GM18909 (cell line): ENCODE data around the gene SMOC1.

Experiments
- ATAC-seq: cut with Tn5 transposase; IDR thresholded peaks from one replicate; pipeline ENCODE4 v1.9.1; 2021; ENCODE audit warnings: mild to moderate bottlenecking; ENCODE audit not compliant: unreplicated experiment, poor library complexity

The SMOC1 gene

GRCh38 chr14:69968681-69969080 is 89.5 kb downstream of the SMOC1 start:
- no peak for ATAC-seq

GRCh38 chr14:69972755-69973154 is 93.5 kb downstream of the SMOC1 start:
- no peak for ATAC-seq

GRCh38 chr14:69973846-69974245 is 94.6 kb downstream of the SMOC1 start:
- ATAC-seq = no peak

GRCh38 chr14:69979882-69980281 is 100.7 kb downstream of the SMOC1 start:
- no peak for ATAC-seq

GRCh38 chr14:69980457-69981425 is 101.5 kb downstream of the SMOC1 start:
- no peak for ATAC-seq

GRCh38 chr14:69982220-69982839 is 103.1 kb downstream of the SMOC1 start:
- ATAC-seq = no peak

GRCh38 chr14:69982886-69983285 is 103.7 kb downstream of the SMOC1 start:
- ATAC-seq = no peak

GRCh38 chr14:69983317-69983716 is 104.1 kb downstream of the SMOC1 start:
- no peak for ATAC-seq

- no peak for ATAC-seq
Measured at GRCh38 chr14:69985463-69985862, 106.2 kb downstream of the SMOC1 start.

DNA sequence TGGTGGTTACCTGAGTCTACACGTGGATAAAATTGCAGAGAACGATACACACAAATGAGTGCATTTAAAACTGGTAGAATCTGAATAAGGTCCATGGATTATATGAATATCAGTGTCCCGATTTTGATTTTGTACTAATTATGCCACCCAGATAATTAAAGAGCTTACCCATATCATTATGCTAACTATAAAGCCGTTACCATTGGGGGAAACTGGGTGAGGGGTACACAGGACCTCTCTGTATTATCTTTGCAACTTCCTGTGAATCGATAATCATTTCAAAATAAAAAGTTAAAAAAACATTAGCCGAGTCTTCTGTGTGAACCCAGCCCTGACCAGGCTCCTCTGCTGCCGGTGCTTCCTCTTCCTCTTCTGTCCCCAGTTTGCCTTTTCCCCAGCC is 107.1 kb downstream of the SMOC1 start:
- ATAC-seq = no peak

- no peak for ATAC-seq
Measured at GRCh38 chr14:69987406-69988121, 108.3 kb downstream of the SMOC1 start.

DNA sequence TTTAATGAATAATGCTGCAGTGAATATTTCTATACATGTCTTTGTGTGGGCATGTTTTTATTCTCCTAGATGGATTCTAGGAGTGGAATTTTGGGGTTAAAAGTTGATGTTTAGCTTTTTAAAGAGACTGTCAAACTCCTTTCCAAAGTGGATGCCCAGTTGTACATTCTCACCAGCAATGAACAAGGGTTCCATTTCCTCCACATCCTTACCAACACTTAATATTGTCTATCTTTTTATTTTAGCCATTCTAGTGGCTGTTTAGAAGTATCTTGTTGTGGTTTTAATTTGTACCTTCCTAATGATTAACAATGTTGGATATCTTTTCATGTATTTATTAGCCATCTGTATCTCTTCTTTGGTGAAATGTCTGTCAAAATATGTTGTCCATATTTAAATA is 109.8 kb downstream of the SMOC1 start:
- ATAC-seq = no peak

DNA sequence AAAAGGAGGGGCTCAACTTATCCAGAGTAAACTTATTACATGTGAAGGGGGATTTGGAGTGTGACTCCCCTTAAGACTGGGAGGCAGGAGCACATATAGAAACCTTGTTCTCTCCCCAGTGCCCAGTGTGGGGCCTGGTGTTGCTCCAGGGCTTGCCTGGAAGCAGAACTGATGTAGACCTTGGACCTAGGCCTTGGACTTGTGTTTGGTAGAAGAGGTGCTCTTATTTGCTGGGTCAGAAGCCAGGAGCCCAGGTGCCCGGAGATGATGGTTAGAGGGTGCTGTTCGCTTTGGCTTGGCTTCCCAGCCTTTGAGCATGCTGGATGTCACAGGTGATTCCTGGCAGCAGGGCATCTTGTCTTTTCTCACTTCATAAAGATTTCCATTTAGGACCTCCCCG is 110.4 kb downstream of the SMOC1 start:
- ATAC-seq = no peak

DNA sequence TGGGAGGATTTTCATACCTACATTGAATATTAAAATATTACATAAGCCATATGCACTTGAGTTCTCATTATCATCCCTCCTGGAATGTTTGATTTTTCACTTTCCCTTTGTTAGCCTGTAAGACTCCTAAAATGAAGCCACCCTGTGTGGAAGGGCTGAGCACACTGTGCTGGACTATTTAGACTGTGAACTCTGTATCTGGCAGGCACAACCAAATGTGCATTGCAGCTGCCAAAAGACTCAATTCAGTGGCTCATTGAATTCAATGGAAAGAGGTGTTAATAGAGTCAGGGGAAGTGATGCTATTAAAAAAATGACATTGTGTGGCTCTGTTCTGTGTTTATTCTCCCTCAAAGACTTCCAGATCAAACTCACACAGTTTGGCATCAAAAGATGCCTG is 111.1 kb downstream of the SMOC1 start:
- ATAC-seq = no peak

- ATAC-seq = no peak
Measured at GRCh38 chr14:69991422-69991821, 112.2 kb downstream of the SMOC1 start.

DNA sequence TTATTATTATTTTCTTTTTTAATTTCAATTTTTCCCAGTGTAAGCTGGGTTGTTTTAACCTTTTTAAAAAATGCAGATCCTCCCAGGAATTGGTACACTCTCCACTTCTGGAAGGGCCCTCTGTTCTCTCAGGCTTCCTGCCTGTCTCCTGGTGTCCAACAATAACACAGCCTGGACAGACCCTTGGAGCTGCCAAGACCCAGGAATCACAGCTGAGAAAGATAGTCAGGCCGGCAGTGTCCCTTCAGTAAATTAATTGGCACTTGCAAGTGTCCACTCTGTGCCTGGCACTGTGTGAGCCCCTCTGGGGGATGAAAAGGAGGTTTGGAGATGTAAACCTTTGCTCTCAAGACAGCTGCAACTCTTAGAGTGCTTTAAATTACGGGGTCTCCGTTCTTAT is 113.3 kb downstream of the SMOC1 start:
- ATAC-seq = no peak

DNA sequence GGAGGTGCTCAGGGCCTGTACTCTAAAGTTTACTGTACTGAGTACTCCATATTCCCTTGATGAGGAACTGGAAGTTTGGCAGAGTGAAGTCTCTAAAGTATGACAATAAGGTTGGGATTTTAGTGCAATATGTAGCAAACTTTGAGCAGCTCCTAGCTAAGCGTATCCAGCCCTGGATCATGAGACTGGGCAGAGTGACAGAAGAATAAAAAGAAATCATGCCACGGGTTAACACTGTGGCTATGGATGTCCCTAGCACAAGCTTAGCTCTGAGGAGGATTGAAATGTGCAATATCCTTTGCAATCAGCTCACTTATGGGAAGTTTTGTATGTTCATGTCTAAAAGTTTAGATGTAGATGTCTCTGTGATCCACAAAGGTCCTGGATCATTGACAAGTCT is 114.1 kb downstream of the SMOC1 start:
- ATAC-seq = no peak

DNA sequence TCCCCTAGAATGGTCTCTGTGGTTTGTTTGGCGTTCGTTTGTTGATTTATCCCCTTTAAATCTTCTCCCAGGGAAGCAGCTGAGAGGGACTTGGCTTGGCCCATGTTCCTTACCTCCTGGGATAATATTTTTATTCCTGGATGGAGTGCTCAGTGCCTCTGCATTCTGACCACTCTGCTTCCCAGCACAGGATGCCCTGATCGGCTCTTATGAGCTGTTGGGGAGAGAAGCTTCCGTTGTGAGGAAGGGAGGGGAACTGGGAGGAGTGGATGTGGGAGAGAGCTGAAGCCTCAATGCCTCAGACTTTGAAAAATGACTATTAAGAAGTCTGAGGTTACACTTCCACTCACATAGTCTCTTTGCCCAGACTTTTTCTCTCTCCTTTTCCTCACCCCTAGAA is 114.8 kb downstream of the SMOC1 start:
- no peak for ATAC-seq

- no peak for ATAC-seq
Measured at GRCh38 chr14:69996216-69996615, 117.0 kb downstream of the SMOC1 start.

- ATAC-seq = no peak
Measured at GRCh38 chr14:69997849-69998248, 118.6 kb downstream of the SMOC1 start.

- ATAC-seq = no peak
Measured at GRCh38 chr14:69999261-69999674, 120.1 kb downstream of the SMOC1 start.
